Stimulated activated CD4-positive, alpha-beta T cell treated with anti-CD3 and anti-CD28 coated beads, Interleukin-12 subunit alpha, Interleukin-12 subunit beta, amount 100 ng/mL, for 48 hours (primary cell): ENCODE results near the gene OR2D2.
"Not testable (repeated sequence)": the region's sequence is repeated elsewhere in the genome, so short reads cannot be mapped to it uniquely, and the experiment has no call there.

Experiments used
- DNase-seq, 3 donors: peaks; one replicate each; pipeline ENCODE4 v3.0.0-alpha.2; 2020; ENCODE audit warnings: low read depth in 2 of 3, low spot score in 1 of 3

Gene OR2D2

DNA sequence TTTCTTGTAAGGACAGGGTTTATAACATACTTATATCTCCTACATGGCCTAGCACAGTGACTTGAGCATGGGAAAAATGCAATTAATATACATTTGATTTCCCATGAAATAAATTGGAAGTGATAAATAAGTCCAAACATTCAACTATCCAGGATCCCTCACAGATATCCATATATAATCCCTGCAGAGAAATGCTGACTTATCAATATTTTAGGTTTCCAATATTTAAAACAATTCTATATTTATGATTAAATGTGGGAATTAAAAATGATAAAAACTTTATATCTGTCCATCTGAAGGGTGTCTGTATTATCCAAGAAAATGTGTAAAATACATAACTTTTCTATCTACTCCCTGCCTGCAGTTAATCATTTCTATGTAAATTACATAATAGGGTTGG lies 9.5 kb downstream of the OR2D2 start:
- no peak for DNase-seq

DNA sequence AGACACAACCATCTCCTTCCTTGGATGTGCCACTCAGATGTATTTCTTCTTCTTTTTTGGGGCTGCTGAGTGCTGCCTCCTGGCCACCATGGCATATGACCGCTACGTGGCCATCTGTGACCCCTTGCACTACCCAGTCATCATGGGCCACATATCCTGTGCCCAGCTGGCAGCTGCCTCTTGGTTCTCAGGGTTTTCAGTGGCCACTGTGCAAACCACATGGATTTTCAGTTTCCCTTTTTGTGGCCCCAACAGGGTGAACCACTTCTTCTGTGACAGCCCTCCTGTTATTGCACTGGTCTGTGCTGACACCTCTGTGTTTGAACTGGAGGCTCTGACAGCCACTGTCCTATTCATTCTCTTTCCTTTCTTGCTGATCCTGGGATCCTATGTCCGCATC lies 15.4 kb downstream of the OR2D2 start:
- no peak for DNase-seq

DNA sequence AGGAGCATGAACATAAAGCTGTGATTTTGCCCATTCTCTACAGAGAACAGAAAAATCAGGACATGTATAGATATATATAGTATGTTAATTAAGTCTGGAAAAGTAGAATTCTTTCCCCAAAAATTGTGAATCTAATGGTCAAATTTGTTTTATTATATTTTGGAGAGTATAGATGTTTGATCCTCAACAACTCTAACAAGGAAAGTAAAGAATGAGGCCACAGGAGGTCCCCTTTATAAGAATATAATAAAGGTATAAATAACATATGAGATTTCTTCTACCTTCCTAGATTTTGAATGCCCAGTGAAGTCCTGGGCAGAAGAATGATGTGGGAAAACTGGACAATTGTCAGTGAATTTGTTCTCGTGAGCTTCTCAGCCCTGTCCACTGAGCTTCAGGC lies 16.0 kb downstream of the OR2D2 start, which contains the start of gene OR10A4:
Gene OR10A4, plus strand, starts transcription at position 301 of the 400 bp plus-strand sequence. Its CDS starts 23 bp downstream, at position 324.
- DNase-seq, result no peak

DNA sequence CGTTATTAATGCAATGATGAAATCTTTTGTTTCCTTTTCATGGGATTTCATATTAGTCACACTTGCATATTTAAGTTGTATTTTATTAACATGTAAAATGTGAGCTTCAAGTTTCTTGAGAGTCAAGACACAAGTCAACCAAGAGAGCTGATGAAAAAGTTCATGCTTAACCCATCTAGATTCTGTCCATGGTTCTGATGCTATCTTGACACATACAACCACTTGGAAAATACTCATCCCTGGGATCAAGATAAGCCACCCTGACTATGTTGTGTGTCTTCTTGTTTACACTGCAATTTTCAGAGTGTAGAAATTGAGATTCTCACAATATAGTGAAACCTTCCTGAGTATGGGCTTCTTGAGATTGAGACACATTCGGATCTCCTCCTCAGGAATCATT lies 16.5 kb downstream of the OR2D2 start:
- DNase-seq, result no peak

DNA sequence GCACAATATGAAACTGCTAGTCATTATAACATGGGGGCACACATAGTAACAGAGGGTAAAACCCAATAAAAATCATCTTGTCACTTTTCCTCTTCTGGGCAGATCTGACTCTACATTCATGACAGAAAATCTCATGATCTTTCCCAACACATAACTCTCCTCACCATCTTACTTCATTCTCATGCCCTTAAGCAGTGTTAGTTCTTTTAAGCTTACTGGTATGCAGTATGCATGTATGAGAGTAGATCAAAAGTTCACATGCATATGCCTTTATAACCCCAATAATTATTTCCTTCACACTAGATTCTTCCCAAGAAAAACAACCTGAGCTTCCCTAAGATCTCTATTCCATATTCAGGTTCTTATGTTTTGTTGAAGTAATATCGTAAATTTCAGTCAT lies 21.0 kb downstream of the OR2D2 start:
- no peak for DNase-seq

DNA sequence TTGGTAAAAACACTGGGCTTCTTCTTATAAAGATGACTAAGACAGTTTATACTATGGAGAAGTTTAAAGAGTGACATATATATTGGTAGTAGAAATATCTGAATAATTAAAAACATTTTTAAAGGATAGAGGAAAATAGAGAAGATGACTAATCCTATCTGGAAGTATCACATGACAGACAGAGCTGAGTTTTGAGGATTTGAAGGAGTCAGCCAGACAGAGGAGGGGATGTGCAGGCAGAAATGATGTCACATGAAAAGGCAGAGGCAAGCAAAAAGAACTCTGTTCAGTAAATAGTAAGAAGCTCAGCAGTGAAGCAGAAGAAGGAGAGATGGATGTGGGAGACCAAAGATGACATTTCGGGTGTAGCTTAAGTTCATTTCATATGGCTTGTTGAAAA lies 27.9 kb downstream of the OR2D2 start:
- no peak for DNase-seq

DNA sequence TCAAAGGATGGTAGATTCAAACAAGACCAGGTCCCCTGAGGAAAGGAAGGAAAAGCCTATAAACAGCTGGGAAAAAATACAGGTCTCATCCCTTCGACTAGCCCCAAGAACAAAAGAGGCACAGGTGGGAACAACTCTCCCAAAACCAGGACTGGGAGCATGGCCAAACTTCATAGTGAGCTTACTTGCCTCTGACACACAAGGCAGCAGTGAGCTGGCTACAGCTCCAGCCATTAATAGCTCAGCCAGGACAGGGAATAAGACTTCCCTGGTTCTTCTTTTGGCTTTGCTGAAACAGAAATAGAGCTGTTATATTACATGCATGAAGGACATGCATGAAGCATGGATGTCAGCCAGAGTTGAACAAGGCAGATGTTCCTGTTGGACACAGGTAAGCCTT lies 29.3 kb downstream of the OR2D2 start, which contains the start of gene OR10A2:
Gene OR10A2, plus strand, starts transcription at position 97 of the 400 bp plus-strand sequence. CDS start 6,698 bp downstream, outside the sequence.
- no peak for DNase-seq

DNA sequence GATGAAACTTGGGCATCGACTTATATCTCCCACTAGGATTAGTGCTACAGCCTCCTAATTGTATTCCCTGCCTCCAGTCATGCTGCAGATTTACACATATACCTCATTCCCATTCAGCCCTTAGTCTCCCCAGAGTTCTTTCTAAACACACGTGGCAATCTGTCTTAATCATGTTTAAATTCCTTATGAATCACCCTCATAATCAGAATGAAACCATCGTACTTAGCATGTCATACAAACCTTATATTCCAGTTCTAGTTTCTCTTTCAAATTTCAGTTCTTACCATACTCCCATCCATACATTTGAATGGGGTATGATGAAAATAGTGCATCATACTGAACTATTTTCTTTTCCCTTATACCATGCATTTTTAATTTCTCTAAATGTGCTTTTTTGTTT lies 35.4 kb downstream of the OR2D2 start:
- no peak for DNase-seq

DNA sequence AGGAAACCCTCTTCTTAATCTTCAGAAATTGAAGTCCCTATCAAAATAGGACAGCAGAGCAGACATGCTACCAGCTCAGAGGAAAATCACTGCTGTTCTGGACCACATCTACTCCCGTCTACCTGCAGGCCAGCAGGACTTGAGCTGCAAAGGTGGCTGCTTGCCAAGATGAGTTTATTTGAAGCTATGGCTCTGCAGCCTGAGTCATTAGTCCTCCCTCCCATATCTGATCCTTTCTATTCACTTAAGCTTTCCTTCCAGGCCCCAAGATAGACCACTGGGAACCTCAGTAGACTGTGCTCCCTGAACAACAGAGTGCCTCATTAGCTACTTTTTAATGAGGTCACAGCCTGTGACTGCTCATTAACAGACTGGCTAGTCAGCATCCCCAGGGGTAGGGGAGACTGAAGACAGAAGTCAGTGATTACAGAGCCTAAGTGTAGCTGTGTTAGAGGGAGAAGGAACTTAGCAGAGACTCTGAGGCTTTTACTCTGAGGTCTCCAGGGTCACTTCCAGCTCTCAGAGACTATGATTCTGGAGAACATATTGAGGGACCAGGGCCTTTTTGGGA lies 36.2 kb downstream of the OR2D2 start:
- DNase-seq, result no peak

DNA sequence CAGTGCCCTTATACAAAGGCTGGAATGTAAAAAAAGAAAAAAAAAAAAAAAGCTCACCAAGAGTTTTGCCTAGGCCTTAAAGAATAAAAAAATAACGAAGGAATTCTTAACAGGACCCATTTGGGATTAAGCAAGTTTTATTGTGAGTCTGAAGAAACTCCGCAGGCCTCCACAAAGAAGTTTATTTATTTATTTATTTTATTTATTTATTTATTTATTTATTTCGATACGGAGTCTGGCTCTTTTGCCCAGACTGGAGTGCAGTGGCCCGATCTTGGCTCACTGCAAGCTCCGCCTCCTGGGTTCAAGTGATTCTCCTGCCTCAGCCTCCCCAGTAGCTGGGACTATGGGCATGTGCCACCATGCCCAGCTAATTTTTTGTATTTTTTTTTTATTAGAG lies 37.5 kb downstream of the OR2D2 start:
- DNase-seq, result not testable (repeated sequence)

DNA sequence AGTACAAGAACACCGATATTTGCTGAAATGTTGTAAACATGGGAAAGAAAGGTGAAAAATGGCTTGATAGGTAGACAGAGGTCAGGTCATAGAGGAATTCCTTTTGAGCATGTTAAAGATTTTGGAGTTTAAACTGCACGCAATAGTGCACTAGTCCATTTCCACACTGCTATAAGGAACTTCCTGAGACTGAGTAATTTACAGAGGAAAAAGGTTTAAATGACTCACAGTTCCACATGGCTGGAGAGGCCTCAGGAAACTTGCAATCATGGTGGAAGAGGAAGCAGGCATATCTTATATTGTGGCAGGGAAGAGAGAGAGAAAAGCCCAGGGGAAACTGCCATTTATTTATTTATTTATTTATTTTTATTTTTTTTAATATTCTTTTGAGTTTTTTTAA lies 41.8 kb downstream of the OR2D2 start:
- no peak for DNase-seq

DNA sequence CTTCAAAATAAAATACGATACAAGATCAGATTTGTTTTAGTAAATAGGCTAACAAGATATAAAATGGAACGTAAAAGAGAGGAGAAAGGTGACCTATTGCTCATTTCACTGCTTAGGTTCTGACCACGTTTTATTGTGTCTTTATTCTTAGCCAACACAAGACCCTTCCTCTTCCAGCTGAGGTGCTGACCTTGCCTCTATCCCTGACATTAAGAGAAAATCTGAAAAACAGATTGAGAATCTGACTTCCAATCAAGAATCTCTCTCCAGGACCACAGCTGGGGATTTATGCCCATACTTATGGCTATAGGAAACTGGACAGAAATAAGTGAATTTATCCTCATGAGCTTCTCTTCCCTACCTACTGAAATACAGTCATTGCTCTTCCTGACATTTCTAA lies 46.9 kb downstream of the OR2D2 start, which contains the start of gene OR10A5:
Gene OR10A5, plus strand, starts transcription at position 301 of the 400 bp plus-strand sequence. Its CDS starts 0 bp downstream, at position 301.
- DNase-seq, result no peak

DNA sequence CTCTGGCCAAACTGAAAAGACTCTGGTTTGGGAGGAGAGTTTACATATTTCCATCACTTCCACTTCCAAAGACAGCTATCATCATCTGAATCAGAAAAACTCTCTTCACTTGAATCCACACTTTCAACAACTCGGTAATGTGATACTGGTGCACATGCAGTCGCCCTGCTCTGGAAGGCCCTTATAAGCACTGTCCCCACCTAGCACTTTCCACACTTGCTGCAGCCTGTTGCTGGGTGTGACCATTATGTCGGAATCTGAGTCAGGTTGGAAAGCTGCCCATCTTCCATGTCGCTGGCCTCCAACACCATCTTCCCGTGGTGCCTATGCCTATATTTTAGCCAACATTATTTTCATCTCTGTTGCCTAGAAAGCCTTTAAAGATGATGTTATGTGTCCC lies 47.9 kb downstream of the OR2D2 start:
- no peak for DNase-seq

DNA sequence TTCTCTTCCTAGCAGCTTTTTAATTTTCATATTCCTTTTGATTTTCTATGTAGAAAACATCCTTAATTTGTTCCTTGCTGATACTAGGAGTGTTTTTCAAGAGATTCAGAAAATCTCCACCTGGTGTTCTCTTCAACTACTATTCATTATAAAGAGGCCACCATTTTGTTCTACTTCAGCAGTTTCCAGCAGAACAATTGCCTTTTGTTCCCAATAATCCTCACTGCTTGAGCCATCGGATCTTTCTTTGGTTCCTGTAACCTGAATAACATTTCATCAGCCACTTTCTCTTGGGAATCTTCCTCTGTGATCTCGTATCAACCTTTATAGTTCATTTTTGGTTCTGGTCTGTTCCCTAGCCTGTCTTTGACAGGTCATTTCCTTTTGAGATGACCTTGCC lies 48.6 kb downstream of the OR2D2 start:
- no peak for DNase-seq

DNA sequence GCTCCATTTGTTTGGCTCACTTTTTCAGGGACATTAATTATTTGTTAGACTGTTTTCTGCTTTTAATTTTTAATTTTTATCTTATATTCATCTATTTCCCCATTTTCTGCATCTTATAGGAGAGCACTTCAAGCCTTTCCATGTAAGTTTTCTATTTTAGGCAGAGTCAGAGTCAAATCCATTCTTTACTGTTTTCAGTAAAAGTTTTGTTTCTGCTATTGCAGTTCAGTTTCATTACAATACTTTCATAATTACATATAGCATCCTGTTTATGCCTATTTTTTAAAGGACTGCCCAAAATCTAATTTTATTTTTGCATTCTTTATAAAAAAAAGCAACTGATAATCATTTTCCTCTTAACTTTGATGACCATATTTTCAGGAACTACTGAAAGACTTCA lies 50.6 kb downstream of the OR2D2 start:
- no peak for DNase-seq
